ENCODE measurements around the gene EME1. TPM values are rescaled to one million over a fixed set of nuclear protein-coding genes. Genes with fewer than 3 reads are reported as not detected.
A peak's percentile ranks its signal among the peaks of the same experiment; 100 is the strongest.

Gene EME1
- total and polyA plus RNA-seq, 2 of the 4 experiments (the other 2 are of a cell fraction) = 9.1 to 9.4 TPM

GRCh38 chr17:50349243-50349600, 23.8 kb upstream of the EME1 start:
- no peak overlapping the region for H3K18ac ChIP-seq (ENCODE audit: low read depth, low read length)
- CTCF ChIA-PET = interaction anchor here (1.8 kb wide), 1 partner anchor 13 kb away, joined by 7 read pairs; no protein-coding TSS in a partner anchor
- no peak overlapping the region for H2BK15ac ChIP-seq (ENCODE audit: low read depth, low read length)
- H4K91ac ChIP-seq (ENCODE audit: insufficient read depth, low read depth, low read length) = no peak overlapping the region
- ATAC-seq (ENCODE audit: low read depth) (no peak), DNase-seq (no peak)
- H3K4me3 ChIP-seq (ENCODE audit: insufficient read depth, low read depth, low read length) = no peak overlapping the region
- no TSS peak for BruUV-seq (replicated peaks)
- no peaks in the 10 kb centered on the region for H3K27me3 ChIP-seq (ENCODE audit: control insufficient read depth, insufficient read depth, low read length)
- 100% methylated on average over 1 of the region's 5 CpGs; no CpG with 5 or more reads in 1 of the 2 experiments for WGBS, 2 experiments (ENCODE audit: extremely low coverage in 2 of 2, insufficient read length in 1 of 2)
- no peak overlapping the region for H2BK5ac ChIP-seq (ENCODE audit: low read depth, low read length, poor library complexity, severe bottlenecking)
- H2BK120ac ChIP-seq (ENCODE audit: low read depth, low read length) = 0 out of 2 replicates have a peak overlapping the region, but pooled peaks have one; percentile 32
- POLR2A ChIA-PET (ENCODE audit: unreplicated experiment) = no interaction called here
- H3K23ac ChIP-seq (ENCODE audit: low read depth, low read length) = no peak overlapping the region
- no peak overlapping the region for H3K56ac ChIP-seq (ENCODE audit: extremely low read depth, insufficient read depth, low read length)
- intact Hi-C loops (cut with micrococcal nuclease) = no loop called here
- in situ Hi-C loops (cut with MboI; ENCODE audit: low sequenced_read_pairs) = no loop called here
- peaks cover 38 to 74% of the 10 kb centered on the region in 2 experiments for H3K79me1 ChIP-seq (ENCODE audit: low read depth in 1 of 2, low read length in 2 of 2)
- H4K8ac ChIP-seq (ENCODE audit: low read depth in 2 of 2, low read length in 2 of 2) = no peak overlapping the region
- TF ChIP-seq CHD1 (IDR thresholded peaks at IDR 0.05; ENCODE audit: low read depth, low read length) (no peak), CEBPB (IDR thresholded peaks at IDR 0.05; ENCODE audit: low read depth, low read length) (no peak), POLR2A (IDR thresholded peaks at IDR 0.05; ENCODE audit: low read depth, low read length) (no peak), NFE2L2 (IDR thresholded peaks at IDR 0.05; ENCODE audit: low read depth, low read length) (no peak), MAZ (IDR thresholded peaks at IDR 0.05; ENCODE audit: borderline replicate concordance, low read depth, low read length) (no peak)
- H2AK5ac ChIP-seq (ENCODE audit: low read depth, low read length) = peak overlapping the region; percentile 62; the same call in 1 of the 2 replicates
- no peaks in the 10 kb centered on the region for H3K9me3 ChIP-seq (ENCODE audit: control insufficient read depth, insufficient read depth, low read length)
- dilution Hi-C loops (cut with HindIII; ENCODE audit: low sequenced_read_pairs, unreplicated experiment) = no loop called here
- peak overlapping the region; percentile 89 for H2AK9ac ChIP-seq (replicated peaks; ENCODE audit: low read depth, low read length, poor library complexity)
- peak overlapping the region; percentile 54; the same call in 1 of the 2 replicates for H3K4ac ChIP-seq (ENCODE audit: low read depth, low read length)
- peak overlapping the region; percentile 30; the same call in 1 of the 2 replicates for H3K14ac ChIP-seq (replicated peaks; ENCODE audit: low read depth, low read length)
- no peak overlapping the region for H2BK20ac ChIP-seq (ENCODE audit: low read depth, low read length)
- peaks cover 19% of the 10 kb centered on the region for H3K4me1 ChIP-seq (ENCODE audit: control insufficient read depth, insufficient read depth, low read length)
- H3K9ac ChIP-seq (ENCODE audit: low read depth, low read length) = no peak overlapping the region
- no peak overlapping the region for H4K5ac ChIP-seq (ENCODE audit: low read depth, low read length)
- H3K36me3 ChIP-seq (ENCODE audit: control insufficient read depth, insufficient read depth, low read length) = peaks cover 13% of the 10 kb centered on the region; the same call in 1 of the 2 replicates
- no peak overlapping the region for H3K27ac ChIP-seq (ENCODE audit: insufficient read depth, low read length)
- peaks cover 35% of the 10 kb centered on the region for H3K9me1 ChIP-seq (ENCODE audit: insufficient read depth, low read length)
- H4K20me1 ChIP-seq (ENCODE audit: insufficient read depth, low read length) = peaks cover 45% of the 10 kb centered on the region
- peak overlapping the region; percentile 68 for H2AFZ ChIP-seq (replicated peaks; ENCODE audit: low read length, poor library complexity)
- no peak overlapping the region for H3K4me2 ChIP-seq (ENCODE audit: low read depth, low read length)
